HCT116 (cell line): ENCODE data around the gene AIF1. TPM values are rescaled to one million over a fixed set of nuclear protein-coding genes. Genes with fewer than 3 reads are reported as not detected.

Experiments
- ATAC-seq: fragments of 200-7000 bp; cut with Tn5 transposase; 2 replicates; pipeline ENCODE4 v1.9.1; 2020; ENCODE audit warnings: mild to moderate bottlenecking, moderate library complexity
- BruUV-seq: library from RNA; stranded (reverse); fragments of 400-500 nt; replicated peaks from 2 replicates; lab custom pipeline; 2021; lab: Mats Ljungman, UMichigan
- CTCF ChIA-PET: fragments of 300-600 bp; sonication (Branson Sonifier 250); formaldehyde crosslinking; loops from one replicate; lab custom pipeline; 2021; ENCODE audit warnings: antibody characterized with exemption; lab: Charles Lee
- POLR2A ChIA-PET: fragments of 300-600, 350-600 bp; sonication (Branson Sonifier 250); formaldehyde crosslinking; loops from one replicate; lab custom pipeline; 2021; ENCODE audit warnings: antibody characterized with exemption; lab: Charles Lee
- RAD21 ChIA-PET, 2 experiments: fragments of 300-600 bp; sonication (Branson Sonifier 250); formaldehyde crosslinking; loops; one replicate each; lab custom pipeline; 2023; ENCODE audit warnings: low total read pairs in 2 of 2; ENCODE audit not compliant: uncharacterized antibody in 2 of 2, unreplicated experiment in 2 of 2, low non-redundant PET in 1 of 2; lab: Charles Lee
- DNase-seq: peaks from one replicate; pipeline ENCODE4 v3.0.0-alpha.2; 2010; ENCODE audit warnings: low read depth, low spot score
- H2AFZ ChIP-seq: fragments of 200-600 bp; shearing (Covaris generic), sonication (generic); 2 replicates; pipeline ENCODE4 v1.6.1; 2017; ENCODE audit warnings: low read depth, mixed run types, mixed read lengths, antibody characterized with exemption, low read length; ENCODE audit not compliant: poor library complexity, severe bottlenecking
- H3K27ac ChIP-seq: 2 replicates; pipeline ENCODE4 v1.5.1; 2012; ENCODE audit warnings: low read depth, low read length
- H3K27me3 ChIP-seq: fragments of 200-600 bp; sonication (generic); 2 replicates; pipeline ENCODE4 v1.6.1; 2016; ENCODE audit warnings: mixed run types, low read length, mixed read lengths; ENCODE audit not compliant: insufficient read depth
- H3K36me3 ChIP-seq, 2 experiments: fragments of 200-500 bp in 1 of 2; fragments of 200-600 bp in 1 of 2; sonication (Bioruptor generic) in 1 of 2; sonication (generic) in 1 of 2; 2 replicates each; pipeline versions ENCODE4 v1.5.1 to v1.6.1; 2014 to 2016; ENCODE audit warnings: low read length in 2 of 2, inconsistent platforms in 1 of 2, mixed read lengths in 1 of 2, mixed run types in 1 of 2; ENCODE audit not compliant: insufficient read depth in 2 of 2, control insufficient read depth in 1 of 2
- H3K4me1 ChIP-seq, 2 experiments: fragments of 200-600 bp in 1 of 2; sonication (generic) in 1 of 2; 2 replicates each; pipeline versions ENCODE4 v1.5.1 to v1.6.1; 2012 to 2017; ENCODE audit warnings: low read length in 2 of 2, inconsistent platforms in 1 of 2, mild to moderate bottlenecking in 1 of 2, mixed read lengths in 1 of 2, mixed run types in 1 of 2, moderate library complexity in 1 of 2; ENCODE audit not compliant: insufficient read depth in 2 of 2, control insufficient read depth in 1 of 2
- H3K4me2 ChIP-seq: fragments of 200-600 bp; sonication (generic); 2 replicates; pipeline ENCODE4 v1.6.1; 2017; ENCODE audit warnings: mixed run types, low read length, mixed read lengths
- H3K4me3 ChIP-seq, 2 experiments: fragments of 200-600 bp in 1 of 2; sonication (generic) in 1 of 2; replicated peaks in 1 of 2; 2 replicates each; pipeline ENCODE4 v1.5.1; 2011 to 2016; ENCODE audit warnings: low read length in 2 of 2, control low read depth in 1 of 2, low read depth in 1 of 2, mild to moderate bottlenecking in 1 of 2, mixed read lengths in 1 of 2, mixed run types in 1 of 2
- H3K79me2 ChIP-seq: fragments of 200-600 bp; sonication (generic); 2 replicates; pipeline ENCODE4 v1.6.1; 2017; ENCODE audit warnings: mild to moderate bottlenecking, mixed run types, low read length, moderate library complexity, mixed read lengths; ENCODE audit not compliant: insufficient read depth
- H3K9ac ChIP-seq: fragments of 200-600 bp; sonication (generic); 2 replicates; pipeline ENCODE4 v1.6.1; 2016; ENCODE audit warnings: low read length, mixed read lengths
- H3K9me2 ChIP-seq: fragments of 200-600 bp; sonication (generic), shearing (Covaris generic); 2 replicates; pipeline ENCODE4 v1.6.1; 2017; ENCODE audit warnings: mixed run types, mild to moderate bottlenecking, moderate library complexity; ENCODE audit not compliant: insufficient read depth
- H3K9me3 ChIP-seq, 2 experiments: fragments of 200-500 bp in 1 of 2; fragments of 200-600 bp in 1 of 2; sonication (Bioruptor generic) in 1 of 2; sonication (generic) in 1 of 2; 2 replicates each; pipeline ENCODE4 v1.6.1; 2014 to 2017; ENCODE audit warnings: low read length in 2 of 2, mixed read lengths in 2 of 2, inconsistent platforms in 1 of 2, low read depth in 1 of 2, mild to moderate bottlenecking in 1 of 2, mixed run types in 1 of 2, moderate library complexity in 1 of 2; ENCODE audit not compliant: control insufficient read depth in 1 of 2, insufficient read depth in 1 of 2
- H4K20me1 ChIP-seq: fragments of 200-600 bp; sonication (generic), shearing (Covaris generic); 2 replicates; pipeline ENCODE4 v1.6.1; 2017; ENCODE audit warnings: mixed run types, mild to moderate bottlenecking, moderate library complexity; ENCODE audit not compliant: insufficient read depth
- EGR1 ChIP-seq: IDR thresholded peaks from 2 replicates; pipeline ENCODE4 v1.6.1; 2012; ENCODE audit warnings: low read depth
- EZH2 ChIP-seq: fragments of 200-600 bp; sonication (generic); IDR thresholded peaks from 2 replicates; pipeline ENCODE4 v1.6.1; 2017; ENCODE audit warnings: antibody characterized with exemption, mixed run types
- MAX ChIP-seq: IDR thresholded peaks from 2 replicates; pipeline ENCODE4 v1.6.1; 2012
- POLR2AphosphoS5 ChIP-seq: IDR thresholded peaks from 2 replicates; pipeline ENCODE4 v1.6.1; 2011; ENCODE audit warnings: mild to moderate bottlenecking, low read depth, low read length, moderate library complexity
- SP1 ChIP-seq: IDR thresholded peaks from 2 replicates; pipeline ENCODE4 v1.6.1; 2012; ENCODE audit warnings: low read depth
- YY1 ChIP-seq: IDR thresholded peaks from 2 replicates; pipeline ENCODE4 v1.6.1; 2011; ENCODE audit warnings: low read length, low read depth, moderate library complexity, mild to moderate bottlenecking; ENCODE audit not compliant: insufficient replicate concordance; ENCODE audit errors: extremely low read depth
- ZFX ChIP-seq: fragments of 450-650 bp; IDR thresholded peaks from 2 replicates; pipeline ENCODE4 v1.6.1; 2017
- ZNF274 ChIP-seq: fragments of 200-500 bp; sonication (Bioruptor generic); IDR thresholded peaks from 2 replicates; pipeline ENCODE4 v1.6.1; 2014; ENCODE audit warnings: mild to moderate bottlenecking, low read depth, low read length, inconsistent platforms
- intact Hi-C: fragments of 100-400 bp; cut with micrococcal nuclease; formaldehyde crosslinking; loops from 2 replicates; pipeline ENCODE4 v1.10.0; 2022
- total RNA-seq: library from RNA; stranded (reverse); gene quantifications from one replicate; pipeline ENCODE4 v1.2.1, GENCODE V29; 2021; ENCODE audit not compliant: unreplicated experiment
- TF ChIP-seq, protein P1 (sequence below): IDR thresholded peaks from 2 replicates; pipeline ENCODE4 v1.6.1; 2011; ENCODE audit warnings: mild to moderate bottlenecking, low read length, moderate library complexity; ENCODE audit not compliant: insufficient replicate concordance; ENCODE audit errors: extremely low read depth

AIF1 gene
- total RNA-seq, 1 experiment from 2014 or later, result not detected

DNA sequence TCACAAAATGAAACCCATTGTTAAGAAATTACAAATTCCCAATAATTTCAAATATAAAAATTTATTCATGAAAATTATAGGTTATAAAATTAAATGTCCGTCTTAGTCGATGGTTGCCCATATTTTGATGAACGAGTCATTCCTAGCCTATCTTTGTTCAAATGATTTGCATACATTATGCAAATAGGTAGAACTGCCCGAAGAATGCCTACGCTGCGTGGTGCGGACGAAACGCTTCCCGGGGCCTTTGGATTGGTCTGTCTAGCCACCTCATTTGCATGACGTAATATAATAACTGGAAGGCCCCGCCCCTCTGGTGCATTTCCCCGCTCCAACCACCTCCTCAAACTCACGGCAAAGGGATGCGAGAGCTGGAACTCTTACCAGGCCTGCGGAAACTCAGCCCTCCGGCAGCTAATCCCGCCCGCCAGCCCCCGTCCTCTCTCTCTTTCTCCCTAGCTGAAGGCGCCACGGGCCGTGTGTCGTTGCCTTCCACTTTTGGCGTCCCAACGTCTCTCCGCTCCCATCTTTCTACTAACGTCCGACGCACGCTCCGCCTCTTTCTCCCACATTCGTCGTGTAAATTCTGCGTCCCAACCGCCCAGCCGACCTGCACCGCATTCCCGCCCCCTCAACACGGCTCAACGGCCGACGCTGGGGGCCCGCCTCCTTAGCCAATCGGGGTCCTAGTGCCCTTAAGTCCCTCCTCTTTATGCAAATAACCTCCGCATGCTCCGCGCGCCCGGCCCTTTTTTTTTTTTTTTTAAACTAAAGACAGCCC lies 5.0 kb downstream of the AIF1 start (continued):
- TF ChIP-seq, protein P1, sequence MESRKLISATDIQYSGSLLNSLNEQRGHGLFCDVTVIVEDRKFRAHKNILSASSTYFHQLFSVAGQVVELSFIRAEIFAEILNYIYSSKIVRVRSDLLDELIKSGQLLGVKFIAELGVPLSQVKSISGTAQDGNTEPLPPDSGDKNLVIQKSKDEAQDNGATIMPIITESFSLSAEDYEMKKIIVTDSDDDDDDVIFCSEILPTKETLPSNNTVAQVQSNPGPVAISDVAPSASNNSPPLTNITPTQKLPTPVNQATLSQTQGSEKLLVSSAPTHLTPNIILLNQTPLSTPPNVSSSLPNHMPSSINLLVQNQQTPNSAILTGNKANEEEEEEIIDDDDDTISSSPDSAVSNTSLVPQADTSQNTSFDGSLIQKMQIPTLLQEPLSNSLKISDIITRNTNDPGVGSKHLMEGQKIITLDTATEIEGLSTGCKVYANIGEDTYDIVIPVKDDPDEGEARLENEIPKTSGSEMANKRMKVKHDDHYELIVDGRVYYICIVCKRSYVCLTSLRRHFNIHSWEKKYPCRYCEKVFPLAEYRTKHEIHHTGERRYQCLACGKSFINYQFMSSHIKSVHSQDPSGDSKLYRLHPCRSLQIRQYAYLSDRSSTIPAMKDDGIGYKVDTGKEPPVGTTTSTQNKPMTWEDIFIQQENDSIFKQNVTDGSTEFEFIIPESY, result no peak

GRCh38 chr6:31620586-31621319 lies 5.7 kb downstream of the AIF1 start, which contains the start of gene PRRC2A:
Gene PRRC2A (plus strand): TSS chr6:31620715. CDS start chr6:31622790, 2,075 bp downstream.
- ChIA-PET POLR2A (interaction anchor here (0.7 to 1.6 kb wide), 5 partner anchors 8 to 207 kb away, joined by 3 to 4 read pairs (median 3); partner anchors contain the start of genes C6orf47 and HSPA1B), RAD21 (no interaction called here), CTCF (interaction anchor here (1.0 to 1.3 kb wide), 2 partner anchors 22 to 40 kb away, joined by 3 to 5 read pairs; no protein-coding TSS in a partner anchor)
- Histone ChIP-seq H2AFZ (no peak within 1 kb of the TSS), H3K79me2 (peaks cover 49% of the 10 kb centered on the region), H3K9me2 (no peaks in the 10 kb centered on the region), H3K27me3 (no peaks in the 10 kb centered on the region), H3K9ac (peak within 1 kb of the TSS; percentile 98), H3K27ac (peak within 1 kb of the TSS; percentile 90), H3K36me3 (peaks cover 13 to 44% of the 10 kb centered on the region in 2 experiments), H3K9me3 (no peaks in the 10 kb centered on the region), H3K4me2 (peak within 1 kb of the TSS; percentile 91), H4K20me1 (no peaks in the 10 kb centered on the region), H3K4me3 (peak within 1 kb of the TSS; percentile 99 to 100), H3K4me1 (peaks cover 6 to 18% of the 10 kb centered on the region in 2 experiments; a peak in 3 of 4 replicates)
- no TSS peak for BruUV-seq
- DNase-seq, result peak; percentile 47
- TF ChIP-seq ZNF274, result no peak
- 0 out of 2 replicates have a peak, but pooled peaks have one; percentile 54 for TF ChIP-seq SP1
- TF ChIP-seq YY1, result peak; percentile 87
- TF ChIP-seq POLR2AphosphoS5, result peak; percentile 71
- TF ChIP-seq ZFX, result peak; percentile 77; the same call in 1 of the 2 replicates
- no peak for TF ChIP-seq MAX
- peak; percentile 82 for TF ChIP-seq EGR1
- TF ChIP-seq EZH2, result no peak
- intact Hi-C loops, result loop anchor here (1.0 kb wide), 2 partner anchors 32 to 74 kb away; partner anchors contain the start of genes ATP6V1G2 and BAG6
- ATAC-seq, result peak; percentile 75
